ENCODE measurements around the gene AJAP1. TPM values are rescaled to one million over a fixed set of nuclear protein-coding genes. Genes with fewer than 3 reads are reported as not detected.

The AJAP1 gene
- total and polyA plus RNA-seq, 12 donors: 0.07 to 2.2 (median 0.44) TPM

- no peaks in the 10 kb centered on the region for H3K4me1 ChIP-seq (replicated peaks in 1 of 2)
- H3K9me3 ChIP-seq (replicated peaks in 1 of 3): no peaks in the 10 kb centered on the region
- peaks cover 24% of the 10 kb centered on the region for H3K27me3 ChIP-seq
- H3K4me3 ChIP-seq: no peak overlapping the region
- no peaks in the 10 kb centered on the region for H3K36me3 ChIP-seq (replicated peaks in 1 of 2)
- intact Hi-C loops (cut with DNase I): loop anchor here in 1 of 2 donors (10.0 kb wide), 1 partner anchor 474 kb away; no protein-coding TSS in a partner anchor
- H3K27ac ChIP-seq: no peak overlapping the region
- DNase-seq: no peak
- WGBS, 4 donors: 72 to 88% (median 77%) methylated on average over 8 of the region's 8 CpGs
- no peak for TF ChIP-seq POLR2A (IDR thresholded peaks at IDR 0.05)
- no peak for TF ChIP-seq CTCF (IDR thresholded peaks at IDR 0.05)
These were observed 3.4 kb upstream of the AJAP1 start for GRCh38 chr1:4650981-4651380.

DNA sequence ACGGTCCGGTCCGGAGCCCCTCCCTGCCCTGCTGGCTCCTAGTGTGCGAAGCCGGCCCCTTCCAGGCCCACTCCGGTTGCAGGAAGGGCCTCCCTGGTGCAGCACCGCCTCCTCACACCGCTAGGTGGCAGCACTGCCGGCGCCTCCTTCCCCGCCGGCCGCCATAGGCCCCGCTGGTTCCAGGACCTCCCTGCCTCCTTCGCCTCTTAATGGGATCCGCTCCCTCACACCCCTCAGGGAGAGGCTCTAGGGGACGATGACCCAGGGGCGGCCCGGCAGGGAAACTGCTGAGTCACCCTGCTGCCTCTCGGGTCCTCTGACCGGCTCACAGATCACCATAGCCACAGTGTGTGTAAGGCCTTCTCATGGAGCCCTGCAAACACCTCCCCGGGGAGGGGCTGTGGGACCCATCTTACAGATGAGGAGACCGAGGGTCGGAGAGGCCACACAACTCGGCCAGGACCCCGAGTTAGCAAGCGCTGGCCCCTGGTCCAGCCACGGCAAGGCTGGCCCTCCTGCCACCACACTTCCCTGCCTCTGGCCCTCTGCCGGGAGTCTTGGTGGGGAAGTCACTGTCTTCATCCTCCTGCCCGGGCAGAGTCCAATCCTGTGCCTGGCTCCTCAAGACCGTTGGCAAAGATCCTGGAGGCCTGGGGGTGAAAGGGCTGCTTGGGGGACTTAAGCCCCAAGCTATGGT is 1.6 kb upstream of the AJAP1 start:
- TF ChIP-seq POLR2A (IDR thresholded peaks at IDR 0.05) (no peak), CTCF (IDR thresholded peaks at IDR 0.05) (peak; percentile 59 to 96 (median 77))
- 18 to 37% (median 21%) methylated on average over 9 to 31 of the region's 31 CpGs for WGBS, 4 donors
- intact Hi-C loops (cut with DNase I): loop anchor here in 1 of 2 donors (10.0 kb wide), 1 partner anchor 472 kb away; no protein-coding TSS in a partner anchor

GRCh38 chr1:4653328-4653660 is 1.1 kb upstream of the AJAP1 start:
- H3K27ac ChIP-seq: no peak overlapping the region
- TF ChIP-seq POLR2A (IDR thresholded peaks at IDR 0.05) (no peak), CTCF (IDR thresholded peaks at IDR 0.05) (no peak)
- H3K9me3 ChIP-seq (replicated peaks in 1 of 3): no peaks in the 10 kb centered on the region
- H3K4me1 ChIP-seq (replicated peaks in 1 of 2): no peaks in the 10 kb centered on the region
- intact Hi-C loops (cut with DNase I): loop anchor here in 1 of 2 donors (10.0 kb wide), 1 partner anchor 472 kb away; no protein-coding TSS in a partner anchor
- H3K36me3 ChIP-seq (replicated peaks in 1 of 2): no peaks in the 10 kb centered on the region
- peaks cover 26% of the 10 kb centered on the region for H3K27me3 ChIP-seq
- 24 to 45% (median 42%) methylated on average over 3 to 9 of the region's 9 CpGs for WGBS, 4 donors
- DNase-seq: no peak
- no peak overlapping the region for H3K4me3 ChIP-seq

More for the DNA sequence above, 1.6 kb upstream of the AJAP1 start:
- Histone ChIP-seq H3K36me3 (replicated peaks in 1 of 2) (no peaks in the 10 kb centered on the region), H3K4me3 (no peak overlapping the region), H3K27me3 (peaks cover 26% of the 10 kb centered on the region), H3K9me3 (replicated peaks in 1 of 3) (no peaks in the 10 kb centered on the region), H3K27ac (no peak overlapping the region), H3K4me1 (replicated peaks in 1 of 2) (no peaks in the 10 kb centered on the region)
- peak; percentile 26 to 62 (median 51) for DNase-seq

- Histone ChIP-seq H3K36me3 (replicated peaks in 1 of 2) (no peaks in the 10 kb centered on the region), H3K4me3 (no peak overlapping the region), H3K9me3 (replicated peaks in 1 of 3) (no peaks in the 10 kb centered on the region), H3K27me3 (peaks cover 34% of the 10 kb centered on the region), H3K27ac (no peak overlapping the region), H3K4me1 (replicated peaks in 1 of 2) (no peaks in the 10 kb centered on the region)
- intact Hi-C loops (cut with DNase I): loop anchor here in 1 of 2 donors (10.0 kb wide), 1 partner anchor 470 kb away; no protein-coding TSS in a partner anchor
- DNase-seq: no peak
- 1 to 13% (median 2%) methylated on average over 3 to 142 of the region's 142 CpGs for WGBS, 4 donors
- no peak for TF ChIP-seq CTCF (IDR thresholded peaks at IDR 0.05)
- TF ChIP-seq POLR2A (IDR thresholded peaks at IDR 0.05): no peak
These were observed 610 bp downstream of the AJAP1 start for GRCh38 chr1:4654764-4655673.
